Liver (tissue), 3 donors: Measurements from ENCODE around the gene DCUN1D1.

Experiments
- ATF3 ChIP-seq: IDR thresholded peaks from 2 replicates; pipeline ENCODE4 v1.6.1; 2016; ENCODE audit warnings: antibody characterized with exemption
- CTCF ChIP-seq: fragments of 150-350 bp; IDR thresholded peaks from 2 replicates; pipeline ENCODE4 v1.5.1; 2017; ENCODE audit warnings: improper control_type of control experiment, low read depth, low read length; ENCODE audit not compliant: missing input control
- FOXA1 ChIP-seq: IDR thresholded peaks from 2 replicates; pipeline ENCODE4 v1.6.1; 2016; ENCODE audit warnings: antibody characterized with exemption
- HNF4A ChIP-seq, 2 donors: conservative IDR thresholded peaks; 2 replicates each; pipeline ENCODE4 v1.6.1; 2016; ENCODE audit warnings: antibody characterized with exemption in 2 of 2, mild to moderate bottlenecking in 2 of 2
- MAX ChIP-seq: IDR thresholded peaks from 2 replicates; pipeline ENCODE4 v1.6.1; 2016; ENCODE audit warnings: antibody characterized with exemption
- RAD21 ChIP-seq, 2 donors: IDR thresholded peaks; 2 replicates each; pipeline ENCODE4 v1.6.1; 2016; ENCODE audit warnings: antibody characterized with exemption in 2 of 2, mild to moderate bottlenecking in 2 of 2
- REST ChIP-seq: IDR thresholded peaks from 2 replicates; pipeline ENCODE4 v1.6.1; 2016; ENCODE audit warnings: antibody characterized with exemption, mild to moderate bottlenecking
- SP1 ChIP-seq: IDR thresholded peaks from 2 replicates; pipeline ENCODE4 v1.6.1; 2018; ENCODE audit warnings: antibody characterized with exemption, mild to moderate bottlenecking
- TAF1 ChIP-seq: conservative IDR thresholded peaks from 2 replicates; pipeline ENCODE4 v1.6.1; 2016; ENCODE audit warnings: antibody characterized with exemption, mild to moderate bottlenecking
- YY1 ChIP-seq: IDR thresholded peaks from 2 replicates; pipeline ENCODE4 v1.6.1; 2016; ENCODE audit warnings: antibody characterized with exemption, mild to moderate bottlenecking
- donor health status: healthy.
- donor health status: healthy.

- TF ChIP-seq REST (no peak), CTCF (no peak), SP1 (no peak), ATF3 (no peak), FOXA1 (no peak), TAF1 (no peak), RAD21 (IDR thresholded peaks at IDR 0.05) (no peak), HNF4A (conservative IDR thresholded peaks at IDR 0.05) (no peak), MAX (no peak), YY1 (no peak)
Measured at GRCh38 chr3:182920515-182921084, 59.7 kb downstream of the DCUN1D1 start.
